MM.1S (cell line): ENCODE measurements around the gene EFNA2.
"Not testable (repeated sequence)": the region's sequence is repeated elsewhere in the genome, so short reads cannot be mapped to it uniquely, and the experiment has no call there.

Experiments used
- CTCF ChIP-seq: fragments of 300-600 bp; sonication (generic); IDR thresholded peaks from 2 replicates; pipeline ENCODE4 v1.5.1; 2016; ENCODE audit warnings: antibody characterized with exemption, low read length, mixed read lengths
- EZH2 ChIP-seq: fragments of 300-600 bp; sonication (generic); optimal IDR thresholded peaks from 2 replicates; pipeline ENCODE3; 2017; ENCODE audit warnings: low read depth, mild to moderate bottlenecking, antibody characterized with exemption, low read length, mixed read lengths

GRCh38 chr19:1246265-1247087 lies 39.2 kb upstream of the EFNA2 start:
- not testable (repeated sequence) for TF ChIP-seq CTCF, EZH2
